Stimulated activated CD8-positive, alpha-beta memory T cell treated with anti-CD3 and anti-CD28 coated beads, Interleukin-4, amount 100 ng/mL, for 1 hour (primary cell): ENCODE data around the gene CAMTA1.

Source experiments
- DNase-seq, 2 donors: peaks; one replicate each; pipeline ENCODE4 v3.0.0-alpha.2; 2020; ENCODE audit warnings: low read depth in 2 of 2, low spot score in 1 of 2

The CAMTA1 gene

DNA sequence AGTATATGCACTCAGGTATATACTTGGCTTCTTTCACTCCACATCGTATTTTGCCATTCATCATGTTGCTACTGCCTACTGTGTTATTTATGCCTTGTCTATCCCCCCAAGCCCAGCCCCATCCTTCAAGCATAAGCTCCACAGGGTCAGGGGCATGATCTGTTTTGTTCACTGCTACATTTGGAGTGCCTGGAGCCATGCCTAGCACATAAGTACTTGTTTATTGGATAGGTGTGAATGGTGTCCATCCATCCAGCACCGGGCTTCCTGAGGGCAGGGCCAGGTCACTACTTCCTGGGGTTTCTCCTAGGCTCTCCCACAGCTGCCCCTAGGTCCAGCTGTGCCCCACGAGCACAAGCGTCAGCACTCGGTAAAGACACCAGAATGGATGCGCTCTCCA, 696.8 kb downstream of the CAMTA1 start:
- no peak for DNase-seq

DNA sequence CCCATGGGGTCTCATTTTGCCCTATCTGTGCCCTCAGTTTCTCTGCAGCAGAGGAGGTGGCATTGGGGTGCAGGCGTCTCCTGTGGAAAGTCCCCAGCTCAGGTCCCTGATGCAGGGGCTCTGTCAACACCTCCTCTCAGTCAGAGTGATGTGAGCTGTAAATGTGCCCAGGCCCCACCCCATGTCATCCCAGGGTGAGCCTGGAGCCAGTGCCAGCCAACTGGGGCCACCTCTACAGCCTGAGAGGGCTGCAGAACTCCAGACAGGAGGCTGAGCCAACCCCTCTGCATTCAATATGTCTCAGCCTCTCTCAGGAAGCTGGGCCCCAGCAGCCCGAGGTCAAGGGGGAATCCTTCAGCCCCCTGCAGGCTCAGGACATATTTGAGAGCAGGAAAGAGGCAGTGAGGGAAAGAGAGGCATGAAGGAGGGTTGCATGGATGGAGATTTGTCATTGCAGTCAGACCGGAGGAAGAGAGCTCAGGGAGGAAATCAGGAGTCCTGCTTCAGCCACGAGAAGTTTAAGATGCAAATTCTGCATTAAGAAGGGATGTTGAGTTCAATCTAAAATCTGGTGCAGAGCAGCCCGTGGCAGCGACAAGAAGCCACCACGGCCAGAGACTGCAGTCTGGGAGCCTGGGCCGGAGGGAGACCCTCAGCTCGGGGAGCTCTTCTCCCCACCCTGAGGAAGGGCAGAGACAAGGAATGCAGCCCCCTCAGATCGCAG, 697.7 kb downstream of the CAMTA1 start:
- no peak for DNase-seq

DNA sequence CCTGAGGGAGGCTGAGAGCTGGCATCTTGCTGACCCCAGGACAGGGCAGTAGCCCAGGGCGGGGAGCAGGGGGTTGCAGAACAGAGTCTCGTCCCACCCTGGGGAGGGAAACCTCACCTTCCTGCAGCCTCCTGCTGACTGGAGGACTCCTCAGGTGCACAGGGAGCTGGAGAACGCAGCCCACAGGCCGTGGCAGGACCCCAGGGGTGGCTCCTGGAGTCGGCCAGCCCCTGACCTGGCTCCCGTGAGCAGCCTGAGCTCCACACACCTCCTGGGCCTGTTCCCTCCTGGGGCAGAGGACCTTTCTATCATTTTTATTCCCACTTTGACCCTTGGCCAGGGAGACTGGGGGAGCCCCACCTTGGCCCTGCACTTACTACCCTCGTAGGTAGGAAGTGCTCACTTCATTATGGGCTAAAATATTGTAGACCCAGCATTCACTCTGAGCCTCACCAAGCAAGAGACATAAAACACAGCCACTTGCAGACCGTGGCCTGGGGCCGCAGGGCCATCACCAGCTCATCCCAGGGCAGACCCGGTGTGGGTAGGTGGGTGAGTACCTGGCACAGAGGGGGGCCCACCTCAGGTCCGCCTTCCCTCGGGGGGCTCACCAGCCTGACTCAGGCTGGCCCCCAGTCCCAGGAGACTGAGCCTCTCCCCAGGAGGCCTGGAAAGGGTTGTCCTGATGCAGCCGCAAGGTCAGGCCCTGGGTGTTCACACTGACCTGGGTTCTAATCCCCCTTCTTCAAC, 698.6 kb downstream of the CAMTA1 start:
- no peak for DNase-seq

DNA sequence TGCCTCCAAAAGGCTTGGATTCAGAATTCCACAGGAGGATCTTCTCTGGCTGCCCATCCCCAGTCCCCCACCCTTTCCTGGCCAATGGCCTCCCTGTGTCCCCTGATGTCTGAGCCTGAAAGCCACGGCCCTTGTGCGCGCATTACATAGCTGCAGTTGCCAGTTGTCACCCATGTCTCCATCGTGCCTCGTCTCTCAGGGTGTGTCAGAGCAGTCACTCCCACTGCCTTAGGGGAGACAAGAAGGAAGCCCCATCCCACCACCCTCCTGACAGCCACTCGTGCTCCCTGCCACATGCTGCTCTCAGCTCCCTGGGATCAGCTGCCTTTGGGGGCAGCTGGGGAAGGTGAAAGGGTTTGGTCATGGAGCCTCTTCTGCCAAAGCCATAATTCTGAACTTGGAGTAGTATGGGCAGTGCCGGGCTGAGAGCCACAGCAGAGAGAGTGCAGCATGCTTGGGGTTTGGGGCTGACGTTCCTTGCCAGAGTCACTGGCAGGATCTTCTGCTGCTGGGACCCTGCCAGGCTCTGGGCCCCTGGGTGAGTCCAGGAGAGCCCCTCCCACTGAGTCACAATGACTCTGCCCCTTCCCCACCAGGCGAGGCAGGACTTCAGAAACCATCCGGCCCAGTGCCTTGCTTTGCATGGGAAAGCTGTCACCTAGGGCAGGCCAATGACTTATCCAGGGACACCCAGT, 700.0 kb downstream of the CAMTA1 start:
- no peak for DNase-seq

DNA sequence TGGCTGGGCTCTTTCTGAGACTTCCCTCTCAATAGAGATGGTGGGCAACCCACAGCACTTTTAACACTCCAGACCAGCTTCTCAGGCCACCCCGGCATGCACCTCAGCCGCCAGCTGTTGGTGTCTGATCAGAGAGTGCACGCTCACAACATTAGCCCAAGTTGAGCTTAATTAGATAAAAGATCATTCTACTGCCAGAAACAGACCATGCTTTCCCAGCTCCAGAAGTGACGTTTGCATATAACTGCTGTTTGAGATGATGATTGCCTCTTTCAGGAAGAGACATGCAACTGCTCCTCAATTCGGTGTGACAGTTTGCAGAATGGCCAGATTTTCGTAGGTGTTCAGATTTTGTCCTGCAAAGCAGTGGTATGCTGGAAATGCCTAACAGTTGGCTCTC, 700.6 kb downstream of the CAMTA1 start:
- DNase-seq, result no peak

DNA sequence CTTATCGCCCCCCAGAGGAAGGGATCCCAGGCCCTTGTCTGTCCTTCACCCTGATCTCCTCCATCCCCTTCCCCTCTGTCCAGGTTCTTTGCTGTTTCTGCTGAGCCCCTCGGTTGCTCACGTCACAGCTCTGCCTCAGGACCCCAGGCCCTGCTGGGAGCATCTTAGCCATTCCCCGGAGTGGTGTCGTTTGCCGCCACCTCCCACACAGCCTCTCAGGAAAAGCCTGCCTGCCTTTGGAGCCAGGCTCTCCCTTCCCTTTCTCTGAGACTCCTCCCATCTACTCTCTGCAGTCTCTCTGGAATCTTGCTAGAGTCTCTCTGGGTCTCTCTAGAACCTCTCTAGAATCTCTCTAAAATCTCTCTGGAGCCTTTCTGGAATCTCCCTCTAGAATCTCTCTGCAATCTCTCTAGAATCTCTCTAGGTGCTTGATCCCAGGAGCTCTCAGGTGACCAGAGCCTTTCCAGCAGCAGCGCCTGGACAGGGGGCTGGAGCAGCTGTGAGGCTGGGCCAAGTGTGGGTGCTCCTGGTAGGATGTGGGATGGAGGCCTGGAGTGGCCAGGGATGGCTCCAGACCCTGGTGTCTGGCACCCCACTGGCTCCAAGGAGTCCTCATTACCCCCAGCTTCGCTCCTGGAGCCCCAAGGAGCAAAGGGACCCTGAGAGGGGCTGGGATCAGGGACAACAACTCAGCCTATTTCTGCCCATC, 702.7 kb downstream of the CAMTA1 start:
- no peak for DNase-seq

DNA sequence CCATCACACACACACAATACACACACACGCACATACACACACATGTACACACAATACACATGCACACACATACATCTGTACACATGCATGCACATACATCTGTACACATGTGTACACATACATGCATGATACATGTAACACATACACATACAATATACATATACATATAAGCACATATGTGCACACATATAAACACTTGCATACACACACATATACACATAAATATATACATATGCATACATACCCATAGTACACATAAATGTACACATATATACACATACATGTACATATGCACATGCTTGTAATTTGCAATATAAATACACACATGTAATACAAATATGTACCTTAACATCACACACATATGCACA, 703.2 kb downstream of the CAMTA1 start:
- no peak for DNase-seq

DNA sequence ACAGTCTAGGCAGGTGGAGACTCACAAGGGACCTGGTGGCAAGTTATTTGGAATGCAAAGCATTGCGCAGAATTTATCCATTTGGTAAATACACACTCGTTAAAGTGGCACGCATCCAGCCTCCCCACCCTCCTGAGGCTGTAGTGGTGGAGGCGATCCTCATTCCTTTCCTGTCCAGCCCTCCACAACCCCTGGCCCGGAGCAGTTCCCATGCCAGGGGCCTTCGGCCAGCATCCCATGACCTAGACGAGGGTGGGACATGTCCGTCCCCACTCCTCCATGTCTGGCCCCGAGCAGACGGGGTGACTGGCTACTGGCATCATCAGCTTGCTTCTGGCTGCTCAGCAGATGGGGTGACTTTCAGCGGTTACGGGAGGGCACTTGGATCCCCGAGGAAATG, 704.3 kb downstream of the CAMTA1 start:
- DNase-seq, result no peak

DNA sequence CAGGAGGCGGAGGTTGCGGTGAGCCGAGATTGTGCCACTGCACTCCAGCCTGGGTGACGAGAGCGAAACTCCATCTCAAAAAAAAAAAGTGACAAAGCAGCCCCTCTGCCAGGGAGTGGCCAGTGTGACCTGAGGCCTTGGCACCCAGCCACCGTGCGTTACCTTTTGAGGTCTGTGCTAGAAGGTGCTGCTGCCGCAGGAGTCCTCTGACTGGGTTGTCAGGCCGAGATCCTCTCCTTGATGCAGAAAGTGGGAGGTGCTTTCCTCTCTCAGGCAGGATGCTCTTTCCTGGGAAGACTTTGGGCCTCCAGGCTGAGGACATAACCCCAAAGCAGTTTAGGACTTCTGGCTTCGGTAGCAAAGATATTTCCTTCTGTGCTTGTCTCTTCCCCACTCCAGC, 705.3 kb downstream of the CAMTA1 start:
- no peak for DNase-seq

DNA sequence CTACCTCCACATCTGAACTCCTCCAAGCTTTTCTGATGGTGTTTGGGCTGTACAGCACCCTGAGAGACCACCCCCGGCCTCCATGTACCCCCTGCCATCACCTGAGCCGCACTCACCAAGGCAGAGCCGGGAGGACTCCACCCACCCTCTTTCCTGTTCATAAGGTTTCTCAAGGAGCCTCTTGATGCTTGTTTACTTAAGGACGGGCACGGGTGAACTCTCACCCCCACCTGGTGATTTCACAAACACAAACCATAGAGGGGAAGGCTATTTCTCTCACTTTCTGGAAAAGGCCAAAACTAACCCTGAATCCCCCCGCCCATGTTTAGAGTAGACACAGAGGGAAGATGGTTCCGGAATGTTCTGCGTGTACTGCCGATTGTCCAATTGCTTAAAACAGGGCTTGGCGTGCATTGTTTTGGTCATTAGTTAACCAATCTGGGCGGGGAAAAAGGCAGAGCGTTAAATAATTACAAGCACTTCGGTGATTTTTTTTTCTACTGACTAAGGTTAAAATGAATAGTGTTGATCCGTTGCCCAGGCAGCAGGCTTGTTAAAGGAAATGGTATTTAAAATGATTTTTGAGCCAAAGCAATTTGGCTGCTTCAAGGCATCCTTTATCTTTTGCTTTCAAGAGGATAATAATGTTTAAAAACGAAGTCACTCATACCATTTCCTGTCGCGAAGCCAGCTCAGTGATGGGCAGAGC, 706.0 kb downstream of the CAMTA1 start:
- DNase-seq, result no peak

DNA sequence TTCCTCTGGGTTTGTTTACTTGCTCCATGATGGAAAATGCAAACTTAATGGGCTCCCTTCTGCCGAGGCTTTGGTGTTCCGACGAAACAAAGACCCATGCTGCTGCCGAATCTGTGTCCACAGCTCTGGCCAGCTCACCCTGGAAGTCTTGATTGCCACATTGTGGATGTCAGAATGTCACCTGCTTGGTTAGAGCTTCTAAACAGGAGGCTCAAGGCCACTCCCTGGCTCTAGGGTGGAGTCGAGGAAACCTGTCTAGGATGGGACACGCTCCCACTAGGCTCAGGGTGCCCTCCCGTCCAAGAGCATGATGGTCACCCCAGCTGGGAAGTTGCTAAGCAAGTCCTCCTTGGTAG, 706.5 kb downstream of the CAMTA1 start:
- no peak for DNase-seq

DNA sequence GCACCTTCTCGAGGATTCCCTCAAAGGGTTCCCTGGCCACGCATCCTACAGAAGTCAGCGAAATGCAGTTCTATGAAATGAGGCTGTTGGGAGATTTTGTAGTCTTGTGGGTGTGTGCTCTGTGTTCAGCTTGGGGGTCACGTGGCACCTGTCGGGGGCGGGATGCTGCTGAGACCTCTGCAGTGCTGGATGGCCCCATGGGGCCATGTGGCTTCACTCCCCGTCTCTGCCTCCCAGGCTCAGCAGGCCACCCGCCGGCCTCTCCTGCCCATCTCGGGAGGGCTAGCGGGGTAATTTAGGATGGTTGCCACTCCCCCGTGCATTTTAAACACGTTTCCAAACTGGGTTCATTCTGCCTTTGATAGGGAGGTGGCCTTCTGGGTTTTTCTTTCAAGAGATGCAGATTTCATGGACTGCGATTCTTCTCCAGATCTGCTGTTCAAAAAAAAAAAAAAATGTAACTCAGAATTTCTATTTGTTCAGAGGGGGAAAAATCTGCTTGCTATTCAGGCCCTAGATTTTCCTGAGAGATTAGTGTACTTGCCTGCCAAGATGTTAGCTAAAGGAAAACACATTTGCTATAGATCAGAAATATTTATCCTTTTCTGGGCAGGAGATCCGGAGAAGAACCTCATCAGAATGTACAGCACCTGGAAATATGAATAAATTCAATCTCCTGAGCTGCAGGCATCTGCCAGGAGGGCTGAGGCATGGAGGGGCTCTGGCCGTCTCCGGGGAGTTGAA, 708.6 kb downstream of the CAMTA1 start:
- DNase-seq, result no peak

DNA sequence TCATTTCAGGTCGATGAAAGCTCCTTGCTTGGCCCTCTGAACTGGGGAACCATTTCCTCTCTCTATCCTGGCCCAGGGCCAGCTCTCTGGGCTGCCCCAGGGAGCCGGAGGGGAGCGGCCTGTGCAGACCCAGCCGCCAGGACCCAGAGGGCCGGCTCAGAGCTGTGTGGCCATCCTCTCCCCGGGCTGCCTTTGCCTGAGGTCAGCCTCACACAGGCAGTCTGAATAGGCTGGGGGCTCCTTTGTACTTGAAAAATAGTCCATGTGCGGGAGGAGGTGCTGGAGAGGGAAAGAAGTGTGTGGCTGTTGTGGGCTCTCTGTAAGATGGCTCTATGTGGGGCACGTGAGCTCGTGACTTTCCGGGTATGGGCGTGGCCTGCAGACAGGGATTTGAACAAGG, 710.7 kb downstream of the CAMTA1 start:
- DNase-seq, result no peak

DNA sequence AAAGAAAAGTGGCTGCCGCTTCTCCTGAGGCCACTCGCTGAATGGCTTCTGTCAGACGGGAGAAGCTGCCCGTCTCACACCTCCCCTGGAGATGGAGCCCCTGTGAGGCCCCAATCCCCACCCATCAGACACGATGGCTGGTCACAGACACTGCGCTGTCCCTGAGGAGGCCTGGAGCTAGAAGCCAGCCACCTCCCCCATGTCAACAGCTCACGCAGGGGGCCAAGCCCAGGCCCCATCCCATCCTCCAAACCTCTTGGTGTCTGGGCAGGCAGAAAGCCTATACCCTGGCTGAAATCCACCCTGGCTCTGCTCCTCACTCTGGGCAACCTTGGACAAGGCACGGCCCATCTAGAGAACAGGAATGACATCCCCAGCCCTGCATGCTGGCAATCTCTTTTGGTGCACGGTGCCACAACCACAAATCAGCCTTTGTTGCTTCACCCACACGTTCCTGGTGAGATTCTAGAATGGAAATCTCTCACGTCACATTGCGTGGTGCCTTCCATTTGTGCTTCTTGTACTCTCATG, 711.9 kb downstream of the CAMTA1 start:
- no peak for DNase-seq

DNA sequence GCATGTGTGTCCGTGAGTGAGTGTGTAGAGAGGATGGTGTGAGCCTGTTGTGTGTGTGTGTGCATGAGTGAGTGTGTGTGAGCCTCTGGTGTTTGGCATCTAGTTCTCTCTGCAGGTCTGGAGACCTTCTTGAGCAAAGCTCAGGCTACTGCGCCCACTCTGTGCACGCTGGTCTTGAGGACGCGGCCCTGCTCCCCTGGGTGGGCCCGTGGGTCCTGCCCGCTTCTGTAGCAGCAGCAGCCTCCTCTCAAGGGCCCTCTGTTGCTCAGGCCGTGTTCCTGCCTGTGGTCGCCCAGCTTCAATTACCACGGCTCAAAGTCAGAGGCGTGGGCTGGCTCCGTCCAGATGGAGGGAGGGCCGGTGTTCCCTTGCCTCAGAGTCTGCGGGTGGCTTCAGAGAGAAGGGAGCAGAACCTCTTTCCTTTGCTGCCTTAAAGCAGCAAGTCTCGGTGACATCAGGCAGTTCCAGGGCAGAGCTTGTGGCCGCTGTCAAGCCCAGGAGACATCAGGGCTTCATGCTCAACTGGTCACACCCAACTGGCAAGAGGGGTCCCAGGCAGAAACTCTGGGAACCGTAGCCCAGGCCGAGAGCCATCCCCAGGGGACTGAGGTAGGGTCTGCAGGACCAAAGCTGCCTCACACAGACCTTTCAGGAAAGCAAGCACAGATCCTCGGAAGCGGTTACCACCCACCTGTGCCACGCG, 715.3 kb downstream of the CAMTA1 start:
- DNase-seq, result no peak

DNA sequence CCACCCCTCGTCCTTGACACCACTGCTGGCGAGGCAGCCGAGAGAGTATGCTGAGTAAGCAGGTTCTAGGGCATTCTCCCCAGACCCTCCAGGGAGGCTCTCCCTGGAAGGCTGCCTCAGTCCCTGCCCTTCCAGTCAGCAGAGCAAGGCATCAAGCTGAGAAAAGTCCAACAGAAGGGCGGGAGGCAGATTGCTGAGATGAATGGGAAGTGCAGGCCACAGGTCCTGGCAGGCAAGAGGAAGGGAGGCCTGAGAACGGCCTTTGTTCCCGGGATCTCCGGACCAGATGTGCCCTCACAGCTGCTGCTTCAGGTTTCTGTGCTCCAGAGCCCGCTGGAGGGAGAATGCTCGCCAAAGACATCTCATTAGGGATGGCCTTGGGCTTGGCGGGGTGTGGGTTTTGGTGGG, 715.8 kb downstream of the CAMTA1 start:
- no peak for DNase-seq

DNA sequence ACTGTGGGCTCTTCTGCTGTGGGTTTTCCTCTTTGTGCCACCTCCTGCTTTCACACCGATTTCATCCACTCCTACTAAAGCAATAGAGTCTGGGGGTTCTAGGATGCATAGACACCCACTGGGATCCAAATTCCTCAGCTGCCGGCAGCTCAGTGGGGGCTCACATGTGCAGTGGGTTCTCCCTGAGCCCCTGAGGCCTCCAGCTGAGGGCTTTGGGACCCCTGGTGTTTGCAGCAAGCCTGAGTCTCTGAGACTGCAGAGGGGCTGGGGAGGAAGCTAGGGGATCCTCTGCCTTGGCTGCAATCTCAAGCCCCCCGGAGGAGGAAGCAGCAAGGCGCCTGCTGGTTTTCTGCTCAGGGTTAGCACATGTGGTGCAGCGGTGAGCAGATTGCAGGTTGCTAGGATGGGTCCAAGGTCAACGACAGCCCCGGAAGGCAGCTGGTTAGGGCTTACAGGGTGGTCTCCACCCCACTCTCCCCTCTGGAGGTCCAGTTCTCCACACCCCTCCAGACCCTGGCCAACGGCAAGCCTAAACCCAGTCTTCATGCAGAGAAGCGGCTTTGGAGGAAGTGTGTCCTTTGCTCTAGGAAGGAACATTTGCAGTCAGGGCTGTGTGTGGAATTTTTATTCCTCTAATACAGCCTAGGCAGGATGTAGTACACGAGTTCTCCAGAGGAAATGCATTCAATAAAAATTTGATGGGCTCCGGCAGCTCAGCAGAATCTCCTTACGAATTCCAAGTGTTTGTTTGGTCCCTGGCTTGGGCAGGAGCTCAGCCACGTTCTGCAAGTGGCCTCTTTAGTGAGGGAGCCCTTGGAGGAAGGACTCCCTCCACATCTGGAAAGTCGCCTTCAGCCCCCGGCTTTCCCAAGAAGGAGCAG, 716.7 kb downstream of the CAMTA1 start:
- no peak for DNase-seq

DNA sequence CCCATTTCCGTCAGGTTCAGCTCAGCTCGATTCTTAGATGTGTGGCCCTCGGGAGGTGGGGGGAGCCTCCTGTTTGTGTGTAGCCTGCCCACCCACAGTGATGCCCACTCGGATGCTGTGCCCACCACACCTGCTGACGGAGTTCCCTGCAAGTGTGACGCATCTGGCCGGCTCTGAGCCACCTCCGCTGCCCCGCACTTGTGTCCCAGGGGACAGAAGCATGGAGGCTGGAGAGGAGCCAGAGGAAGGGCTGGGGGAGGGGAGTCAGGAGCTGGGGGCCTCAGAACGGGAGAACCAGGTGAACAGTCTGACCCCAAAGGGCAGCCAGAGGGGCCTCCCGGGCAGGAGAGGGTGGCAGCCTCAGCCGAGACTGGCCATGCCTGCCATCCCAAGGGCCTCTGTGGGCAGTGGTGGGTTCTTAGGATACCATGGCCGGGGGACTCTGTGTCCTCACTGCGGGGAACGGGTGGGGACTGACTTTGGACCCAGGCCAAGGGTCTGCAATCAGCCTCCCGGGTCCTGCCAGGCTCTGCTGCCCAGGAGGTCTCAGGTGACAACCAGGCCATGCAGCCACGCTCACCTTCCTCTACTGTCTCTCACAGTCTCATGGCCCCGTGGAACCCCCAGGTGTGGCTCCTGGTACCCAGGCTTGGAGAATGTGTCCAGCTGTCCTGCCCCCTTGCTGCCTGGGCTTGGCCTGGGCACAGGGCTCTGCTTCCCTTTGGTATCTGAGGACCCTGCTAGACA, 718.6 kb downstream of the CAMTA1 start:
- no peak for DNase-seq
